Measurements from ENCODE around the gene CELSR1.

DNA sequence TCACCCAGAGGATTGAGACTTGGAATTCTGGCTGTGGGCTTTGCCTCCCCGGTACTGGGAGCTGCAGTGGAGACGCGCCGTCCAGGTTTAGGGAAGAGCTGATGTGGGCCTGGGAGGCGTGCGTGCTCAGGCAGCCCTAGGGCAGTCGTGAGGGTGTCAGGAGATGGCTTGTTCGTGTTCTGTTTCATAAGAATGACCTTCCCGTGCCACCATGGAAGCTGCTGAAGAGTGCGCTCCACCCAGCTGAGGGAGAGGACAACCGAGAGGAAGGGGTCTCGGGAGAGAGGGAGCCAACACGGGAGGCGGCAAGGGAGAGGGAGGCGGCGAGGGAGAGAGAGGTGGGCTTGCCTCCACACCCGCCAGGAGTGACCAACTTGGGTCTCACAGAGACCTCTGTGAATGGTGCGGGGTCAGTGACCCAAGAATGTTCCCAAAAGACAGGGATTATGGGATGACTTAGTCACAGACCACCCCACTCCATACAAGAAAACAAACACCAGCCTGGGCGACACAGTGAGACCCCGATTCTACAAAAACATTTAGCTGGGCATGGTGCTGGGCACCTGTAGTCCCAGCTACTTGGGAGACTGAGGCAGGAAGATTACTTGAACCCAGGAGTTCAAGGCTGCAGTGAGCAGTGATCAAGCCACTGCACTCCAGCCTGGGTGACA, 216.6 kb downstream of the CELSR1 start:
- TF ChIP-seq, protein P1, sequence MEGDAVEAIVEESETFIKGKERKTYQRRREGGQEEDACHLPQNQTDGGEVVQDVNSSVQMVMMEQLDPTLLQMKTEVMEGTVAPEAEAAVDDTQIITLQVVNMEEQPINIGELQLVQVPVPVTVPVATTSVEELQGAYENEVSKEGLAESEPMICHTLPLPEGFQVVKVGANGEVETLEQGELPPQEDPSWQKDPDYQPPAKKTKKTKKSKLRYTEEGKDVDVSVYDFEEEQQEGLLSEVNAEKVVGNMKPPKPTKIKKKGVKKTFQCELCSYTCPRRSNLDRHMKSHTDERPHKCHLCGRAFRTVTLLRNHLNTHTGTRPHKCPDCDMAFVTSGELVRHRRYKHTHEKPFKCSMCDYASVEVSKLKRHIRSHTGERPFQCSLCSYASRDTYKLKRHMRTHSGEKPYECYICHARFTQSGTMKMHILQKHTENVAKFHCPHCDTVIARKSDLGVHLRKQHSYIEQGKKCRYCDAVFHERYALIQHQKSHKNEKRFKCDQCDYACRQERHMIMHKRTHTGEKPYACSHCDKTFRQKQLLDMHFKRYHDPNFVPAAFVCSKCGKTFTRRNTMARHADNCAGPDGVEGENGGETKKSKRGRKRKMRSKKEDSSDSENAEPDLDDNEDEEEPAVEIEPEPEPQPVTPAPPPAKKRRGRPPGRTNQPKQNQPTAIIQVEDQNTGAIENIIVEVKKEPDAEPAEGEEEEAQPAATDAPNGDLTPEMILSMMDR (IDR thresholded peaks at IDR 0.05), result no peak
- no peak for TF ChIP-seq EZH2 (IDR thresholded peaks at IDR 0.05; ENCODE audit: borderline replicate concordance, insufficient read depth, low read depth, low read length, poor library complexity, severe bottlenecking)
